TTC549 (cell line): Measurements from ENCODE around the gene SLC9B2.
A peak's percentile ranks its signal among the peaks of the same experiment; 100 is the strongest.

ENCODE experiments used
- FAIRE-seq: peaks from 2 replicates; lab custom pipeline; 2012; peaks lifted over from hg19 to GRCh38; lab: Jason Lieb, UNC

The SLC9B2 gene

DNA sequence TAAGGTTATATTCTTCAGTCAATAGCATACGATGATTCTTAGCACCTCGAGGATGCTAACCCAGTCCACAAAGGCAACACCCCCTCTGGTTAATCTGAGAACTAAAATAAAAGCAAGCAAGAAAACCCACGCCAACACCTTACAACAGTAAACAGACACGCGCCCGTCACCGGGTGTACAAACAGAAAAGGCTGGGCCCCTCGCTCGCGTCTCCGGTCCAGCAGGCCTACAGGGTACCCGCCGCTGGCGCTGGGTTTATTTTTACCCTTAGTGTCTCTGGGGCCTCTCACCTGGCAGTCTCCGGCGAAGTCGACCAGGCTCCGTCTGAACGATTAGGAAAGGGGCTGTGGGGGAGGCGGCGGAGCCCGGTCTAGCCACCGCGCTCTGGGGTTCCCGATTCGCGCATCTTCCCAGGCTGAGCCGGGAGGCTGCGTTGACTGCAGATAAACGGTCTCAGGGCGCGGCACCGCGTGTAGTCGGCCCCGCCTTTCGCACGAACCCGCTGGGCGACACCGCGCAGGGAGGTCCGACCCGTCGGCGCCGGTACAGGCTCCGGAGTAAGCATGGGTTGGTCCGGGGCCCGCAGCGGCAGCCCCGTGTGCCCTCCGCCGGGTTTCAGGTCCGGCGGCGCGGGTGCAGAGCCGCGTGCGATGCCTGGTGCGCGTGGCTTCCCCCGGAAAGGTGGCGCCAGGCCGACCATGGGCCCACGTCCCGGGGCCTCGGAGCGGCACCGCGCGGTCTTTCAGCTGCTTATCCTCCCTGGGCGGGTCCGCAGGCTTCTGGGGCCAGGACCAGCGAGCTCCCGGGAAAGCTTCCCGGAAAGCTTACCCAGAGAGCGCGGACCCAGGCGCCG is 441 bp downstream of the SLC9B2 start:
- FAIRE-seq, result no peak

DNA sequence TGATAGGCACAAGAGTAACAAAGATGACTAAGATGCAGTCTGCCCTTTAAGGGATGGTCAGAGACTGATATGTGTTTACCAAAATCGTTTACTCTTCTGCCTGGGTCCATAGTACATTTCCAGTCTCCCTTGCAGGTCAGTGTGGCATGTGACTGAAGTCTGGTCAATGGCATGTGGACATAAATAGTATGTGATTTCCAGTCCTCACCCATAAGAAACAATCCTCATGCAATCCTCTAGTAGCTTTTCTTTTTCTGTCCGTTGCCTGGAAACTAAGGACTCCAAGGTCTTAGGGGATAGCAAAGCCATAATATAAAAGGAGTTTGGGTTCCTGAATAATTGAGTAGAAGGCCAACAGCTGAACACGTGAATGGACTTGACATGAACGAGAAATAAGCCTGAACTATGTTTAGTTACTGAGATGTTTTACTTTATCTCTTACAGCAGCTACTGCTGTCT is 1.1 kb downstream of the SLC9B2 start:
- FAIRE-seq, result no peak

DNA sequence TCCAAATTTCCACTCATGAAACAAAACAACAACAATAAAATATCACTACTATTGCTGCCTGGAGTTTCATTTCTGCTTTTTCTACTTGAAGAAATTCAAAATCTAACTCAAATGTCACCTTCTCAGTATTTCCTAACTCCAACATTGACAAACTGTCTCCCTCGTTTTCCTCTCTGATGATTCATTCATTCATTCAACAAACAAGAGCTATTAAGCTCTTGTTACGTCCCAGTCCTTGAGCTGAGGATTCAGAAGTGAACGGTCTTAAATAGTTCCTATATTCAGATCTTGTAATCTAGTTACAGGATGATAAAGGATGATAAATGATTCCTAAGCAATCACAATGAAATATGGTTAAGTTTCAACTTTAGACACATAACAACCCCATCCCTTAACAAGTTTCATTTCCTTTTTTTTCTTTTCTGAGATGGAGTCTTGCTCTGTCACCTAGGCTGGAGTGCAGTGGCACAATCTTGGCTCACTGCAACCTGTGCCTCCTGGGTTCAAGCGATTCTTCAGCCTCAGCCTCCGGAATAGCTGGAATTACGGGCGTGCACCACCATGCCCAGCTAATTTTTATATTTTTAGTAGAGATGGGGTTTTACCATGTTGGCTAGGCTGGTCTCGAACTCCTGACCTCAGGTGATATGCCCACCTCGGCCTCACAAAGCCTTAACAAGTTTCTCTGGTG is 1.7 kb downstream of the SLC9B2 start:
- FAIRE-seq, result no peak

DNA sequence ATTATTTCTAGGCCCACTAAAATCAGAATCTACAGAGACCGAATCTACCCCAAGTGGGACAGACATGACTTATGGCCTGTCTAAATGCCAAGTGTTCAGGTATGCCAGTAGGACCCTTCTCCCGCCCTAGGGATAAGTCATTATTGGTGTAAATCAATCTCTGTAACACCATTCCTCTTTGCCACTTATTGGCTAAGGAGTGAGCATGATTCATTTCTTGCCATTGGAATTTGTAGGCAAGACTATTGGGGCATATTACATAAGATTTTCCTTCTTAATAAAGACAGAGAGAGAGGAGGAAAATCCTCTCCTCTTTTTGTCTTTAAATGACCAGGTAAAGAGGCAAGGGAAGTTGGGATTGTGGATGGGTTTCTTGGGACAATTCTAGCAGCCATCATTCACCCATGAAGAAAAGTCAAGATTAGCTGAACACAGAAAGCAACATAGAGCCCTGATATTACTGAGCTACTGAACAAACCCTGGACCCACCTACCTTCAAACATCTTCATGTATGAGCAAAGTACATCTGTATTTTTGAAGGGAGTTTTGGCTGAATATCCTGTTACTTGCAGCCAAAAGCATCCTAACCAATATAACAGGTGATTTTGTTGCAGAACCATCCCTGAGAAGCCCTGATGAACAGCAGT is 2.6 kb downstream of the SLC9B2 start:
- no peak for FAIRE-seq

DNA sequence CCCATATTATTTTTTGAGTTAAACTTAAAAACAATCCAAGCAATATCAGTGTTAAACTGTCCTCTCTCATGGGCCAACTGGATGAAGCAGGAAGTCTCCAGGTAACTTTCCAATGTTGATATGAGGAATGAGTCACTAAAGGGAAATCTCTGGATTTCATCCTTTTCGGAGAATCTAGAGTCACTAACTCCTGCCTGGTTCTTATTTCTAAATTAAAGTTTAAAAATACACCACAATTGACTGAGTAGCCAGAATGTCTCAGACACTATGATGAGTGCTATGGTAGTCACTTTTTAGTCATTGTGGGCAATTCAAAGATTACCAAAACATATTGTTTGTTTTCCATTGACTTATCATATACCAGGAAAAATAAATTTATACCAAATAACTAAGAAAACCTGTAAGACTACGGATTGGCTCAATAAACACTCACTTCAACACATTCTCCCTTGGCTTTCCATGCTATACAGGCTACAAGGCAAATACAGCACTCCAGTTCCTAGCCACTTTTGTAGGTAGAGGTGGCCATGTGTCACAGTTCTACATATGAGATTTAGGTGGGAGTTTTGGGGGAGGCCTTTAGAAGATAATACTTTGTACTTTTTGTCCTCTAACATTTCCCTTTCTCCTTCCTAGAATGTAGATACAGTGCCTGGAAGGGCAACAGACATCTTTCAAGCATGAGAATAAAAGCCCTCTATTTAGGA is 8.6 kb downstream of the SLC9B2 start:
- no peak for FAIRE-seq

DNA sequence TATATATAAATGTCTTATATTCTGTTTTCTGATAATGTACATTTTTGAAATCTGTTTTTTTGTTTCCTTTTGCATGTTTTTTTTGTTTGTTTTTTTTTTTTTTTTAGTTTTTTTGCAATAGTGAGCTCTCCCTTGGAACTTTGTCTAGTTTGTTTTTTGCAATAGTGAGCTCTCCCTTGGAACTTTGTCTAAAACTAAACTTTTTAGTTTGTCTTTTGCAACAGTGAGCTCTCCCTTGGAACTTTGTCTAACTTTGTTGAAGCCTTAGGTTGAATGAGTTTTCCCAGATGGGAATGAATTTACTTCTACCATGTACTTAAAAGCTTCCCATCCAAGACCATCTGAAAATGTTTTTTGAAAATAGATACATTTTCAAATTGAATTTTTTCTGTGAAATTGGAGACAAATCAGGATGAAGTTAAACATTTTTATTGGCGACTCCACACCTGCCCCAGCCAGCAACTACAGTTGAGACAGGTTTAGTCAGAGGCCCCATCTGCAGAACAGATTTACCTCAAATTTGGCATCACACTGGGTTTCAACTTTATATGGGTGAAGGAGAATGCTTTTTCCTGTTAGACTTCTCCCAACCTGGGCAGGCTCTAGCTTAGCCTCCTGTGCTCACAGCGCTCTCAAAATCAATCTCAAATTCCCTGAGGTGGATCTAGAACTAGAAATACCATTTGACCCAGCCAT is 16.0 kb downstream of the SLC9B2 start:
- no peak for FAIRE-seq

DNA sequence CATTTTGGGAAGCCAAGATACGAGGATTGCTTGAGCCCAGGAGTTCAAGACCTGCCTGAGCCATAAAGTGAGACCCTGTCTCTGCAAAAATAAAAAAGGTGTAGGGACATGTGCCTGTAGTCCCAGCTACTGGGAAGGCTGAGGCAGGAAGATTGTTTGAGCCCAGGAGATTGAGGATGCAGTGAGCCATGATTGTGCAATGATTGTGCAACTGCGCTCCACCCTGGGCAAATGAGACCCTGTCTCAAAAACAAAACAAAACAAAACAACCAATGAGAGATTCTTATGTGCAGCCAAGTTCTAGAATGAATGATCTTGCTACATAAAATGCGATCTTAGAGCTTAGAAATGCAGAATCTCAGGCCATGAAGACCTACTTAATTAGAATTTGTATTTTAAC is 22.5 kb downstream of the SLC9B2 start:
- no peak for FAIRE-seq

DNA sequence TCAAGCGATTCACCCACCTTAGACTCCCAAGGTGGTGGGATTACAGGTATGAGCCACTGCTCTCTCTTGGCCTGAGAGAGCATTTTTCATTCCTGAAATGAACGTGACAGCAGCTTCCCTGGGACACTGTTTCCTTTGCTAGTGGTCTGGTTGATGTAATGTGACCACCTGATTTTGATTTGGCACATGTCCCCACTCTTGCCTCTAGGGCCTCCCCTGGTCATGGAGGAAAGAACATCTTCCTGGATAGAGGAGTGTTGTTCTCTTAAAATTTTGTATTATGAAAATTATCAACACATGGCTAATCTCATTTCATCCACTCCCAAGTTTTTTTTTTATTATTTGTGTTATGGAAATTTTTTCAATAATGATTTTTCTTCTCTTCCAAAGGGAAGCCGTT is 23.8 kb downstream of the SLC9B2 start:
- no peak for FAIRE-seq

DNA sequence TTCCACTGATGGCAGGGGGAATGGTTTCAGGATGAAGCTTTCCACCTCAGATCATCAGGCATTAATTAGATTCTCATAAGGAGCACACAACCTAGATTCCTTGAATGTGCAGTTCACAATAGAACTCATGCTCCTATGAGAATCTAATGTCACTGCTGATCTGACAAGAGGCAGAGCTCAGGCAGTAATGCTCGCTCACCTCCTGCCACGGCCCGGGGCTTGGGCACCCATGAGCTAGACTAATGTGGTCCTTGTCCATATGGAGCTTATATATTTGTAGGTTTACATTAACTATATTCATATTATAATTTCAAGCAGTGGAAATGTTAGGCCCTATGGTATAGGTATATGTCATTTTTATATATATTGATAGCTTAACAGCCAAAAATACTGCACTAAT is 24.4 kb downstream of the SLC9B2 start:
- no peak for FAIRE-seq

DNA sequence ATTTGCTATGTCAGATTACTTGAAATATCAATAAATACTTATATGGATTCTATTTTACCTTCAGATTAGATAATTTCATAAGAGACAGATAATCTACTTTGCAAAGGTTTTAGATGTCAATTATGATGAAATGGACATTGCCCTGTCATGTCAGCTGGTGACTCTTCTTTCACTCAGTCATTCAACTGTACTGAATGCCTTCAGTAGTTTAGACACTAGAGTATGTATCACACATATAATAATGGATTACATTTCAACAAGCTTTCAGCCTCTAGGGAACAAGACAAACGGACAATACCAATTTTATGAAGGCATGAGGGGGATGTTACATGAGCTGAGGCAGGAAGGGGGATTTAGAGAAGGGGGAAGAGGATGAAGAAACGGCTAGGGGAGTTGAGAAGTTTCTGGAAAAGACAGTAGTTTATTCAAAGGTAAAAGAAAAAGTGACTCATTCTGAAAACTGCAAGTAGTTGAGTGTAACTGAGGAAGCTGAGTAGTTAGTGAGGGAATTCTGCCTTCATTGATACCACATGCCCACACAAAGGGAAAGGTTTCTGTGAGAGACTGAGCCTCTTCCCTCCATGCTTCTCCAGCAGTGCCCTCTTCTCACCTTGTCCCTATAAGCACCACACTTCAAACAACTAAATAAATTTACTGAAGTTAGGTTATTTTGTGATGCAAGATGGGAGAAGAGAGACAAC is 25.7 kb downstream of the SLC9B2 start:
- no peak for FAIRE-seq

DNA sequence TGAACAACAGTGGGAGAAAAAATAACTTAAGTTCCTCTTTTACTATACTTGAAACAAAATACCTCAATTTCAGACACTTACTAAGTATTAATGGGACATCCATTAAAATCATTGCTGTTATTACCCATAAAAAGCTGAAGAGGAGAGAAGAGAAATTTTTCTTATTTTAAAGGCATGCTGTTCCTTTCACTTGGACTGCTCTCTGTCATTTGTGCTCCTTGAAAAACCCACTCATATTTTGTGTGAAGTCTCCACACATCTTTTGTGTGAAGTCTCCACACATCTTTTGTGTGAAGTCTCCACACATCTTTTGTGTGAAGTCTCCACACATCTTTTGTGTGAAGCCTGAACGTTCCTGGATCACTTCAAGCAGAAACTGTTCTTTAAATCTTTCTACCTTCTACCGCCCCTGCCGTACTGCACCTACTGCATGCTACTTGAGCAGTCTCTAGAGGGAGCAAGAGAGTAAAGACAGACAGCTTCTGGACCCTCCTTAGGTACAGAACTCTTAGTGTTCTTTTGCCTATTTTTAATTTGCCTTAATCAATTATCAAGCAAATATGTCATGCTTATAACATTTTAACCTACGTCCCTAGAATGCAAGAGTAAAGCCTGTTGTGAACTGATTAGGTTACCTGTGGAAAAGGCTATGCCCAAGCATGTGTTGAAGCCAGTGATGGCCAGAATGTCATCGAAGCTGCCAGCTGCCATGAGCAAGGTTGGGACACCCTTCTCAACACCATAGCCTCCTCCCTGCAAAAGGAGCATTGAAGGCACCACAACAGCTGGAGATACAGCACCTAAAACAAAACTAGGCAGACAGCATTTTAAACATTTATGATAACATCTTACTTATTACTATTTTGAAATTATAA is 29.9 kb downstream of the SLC9B2 start:
- FAIRE-seq, result peak; percentile 63

DNA sequence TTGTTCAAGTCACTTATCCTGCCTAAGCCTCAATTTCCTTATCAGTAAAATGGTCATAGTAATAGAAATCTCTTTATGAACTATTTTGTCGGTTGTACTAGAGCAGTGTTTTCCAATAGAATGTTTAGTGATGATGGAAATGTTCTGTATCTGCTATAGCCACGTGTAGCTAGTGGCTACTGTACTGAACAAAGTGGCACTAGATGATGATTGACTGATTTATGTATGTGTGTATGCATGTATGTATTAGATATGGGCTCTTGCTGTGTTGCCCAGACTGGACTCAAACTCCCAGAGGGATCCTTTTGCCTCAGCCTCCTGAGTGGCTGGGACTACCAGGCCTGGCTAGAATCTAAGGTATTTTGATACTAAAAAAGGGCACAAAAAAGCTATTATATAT is 32.4 kb downstream of the SLC9B2 start:
- no peak for FAIRE-seq

DNA sequence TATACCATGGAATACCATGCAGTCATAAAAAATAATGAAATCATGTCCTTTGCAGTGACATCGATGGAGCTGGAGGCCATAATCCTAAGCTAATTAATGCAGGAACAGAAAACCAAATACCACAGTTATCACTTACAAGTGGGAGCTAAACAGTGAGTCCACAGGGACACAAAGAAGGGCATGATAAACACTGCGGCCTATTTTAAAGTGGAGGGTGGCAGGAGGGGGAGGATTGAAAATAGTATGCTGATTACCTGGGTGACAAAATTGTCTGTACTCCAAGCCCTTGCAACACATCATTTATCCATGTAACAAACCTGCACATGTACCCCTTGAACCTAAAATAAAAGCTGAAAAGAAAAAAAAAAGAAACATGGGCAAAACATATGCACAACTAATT is 40.4 kb downstream of the SLC9B2 start:
- FAIRE-seq, result no peak

DNA sequence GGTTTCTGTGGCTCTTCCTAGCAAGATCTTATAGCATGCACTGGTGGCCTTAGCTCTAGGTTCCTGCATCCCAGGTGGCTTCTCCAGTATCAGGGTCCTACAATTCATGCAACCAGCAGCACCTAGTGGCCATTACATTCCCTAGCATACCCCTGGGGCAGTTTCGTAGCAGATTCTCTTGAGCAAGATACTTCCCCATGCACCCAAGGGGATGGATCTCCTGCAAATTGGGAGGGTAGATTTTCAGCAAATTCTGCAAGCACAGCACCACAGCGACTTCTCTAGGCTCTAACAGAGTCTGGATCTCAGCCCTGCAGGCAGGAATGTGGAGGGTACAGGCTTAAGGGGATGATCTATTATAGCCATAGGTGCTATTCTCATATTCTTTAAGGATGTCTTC is 44.0 kb downstream of the SLC9B2 start:
- no peak for FAIRE-seq

DNA sequence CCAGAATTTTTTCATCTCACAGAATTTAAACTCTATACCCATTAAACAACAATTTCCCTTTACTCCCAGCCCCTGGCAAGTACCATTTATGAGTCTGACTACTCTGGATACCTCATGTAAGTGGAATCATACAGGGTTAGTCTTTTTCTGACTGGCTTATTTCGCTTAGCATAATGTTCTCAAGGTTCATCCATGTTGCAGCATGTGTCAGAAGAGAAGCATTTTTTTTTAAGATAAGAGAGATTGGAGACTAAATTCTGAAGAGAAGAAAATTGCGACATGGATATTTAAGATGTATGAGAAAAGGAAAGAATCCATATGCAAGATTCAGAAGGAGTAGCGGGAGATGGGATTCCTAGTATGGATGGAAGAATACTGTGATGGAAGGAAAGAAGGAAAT is 45.8 kb downstream of the SLC9B2 start:
- FAIRE-seq, result no peak

DNA sequence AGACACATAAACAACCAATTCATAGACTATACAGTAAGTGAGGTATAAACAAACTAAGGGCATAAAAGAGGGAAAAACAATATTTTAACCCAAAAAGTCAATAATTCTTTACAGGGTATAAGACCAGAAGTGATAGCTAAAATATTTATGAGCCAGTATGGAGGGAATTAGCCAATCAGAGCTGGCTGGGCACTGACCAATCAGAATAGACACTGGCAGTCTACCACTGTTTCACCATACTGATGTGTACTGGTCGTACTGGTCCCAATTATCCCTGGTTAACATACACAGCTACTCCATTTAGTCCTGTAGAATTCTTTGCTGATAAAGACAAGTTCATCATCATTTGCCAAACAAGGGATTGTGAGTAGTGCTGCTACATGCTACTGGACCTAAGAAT is 47.3 kb downstream of the SLC9B2 start:
- FAIRE-seq, result no peak

DNA sequence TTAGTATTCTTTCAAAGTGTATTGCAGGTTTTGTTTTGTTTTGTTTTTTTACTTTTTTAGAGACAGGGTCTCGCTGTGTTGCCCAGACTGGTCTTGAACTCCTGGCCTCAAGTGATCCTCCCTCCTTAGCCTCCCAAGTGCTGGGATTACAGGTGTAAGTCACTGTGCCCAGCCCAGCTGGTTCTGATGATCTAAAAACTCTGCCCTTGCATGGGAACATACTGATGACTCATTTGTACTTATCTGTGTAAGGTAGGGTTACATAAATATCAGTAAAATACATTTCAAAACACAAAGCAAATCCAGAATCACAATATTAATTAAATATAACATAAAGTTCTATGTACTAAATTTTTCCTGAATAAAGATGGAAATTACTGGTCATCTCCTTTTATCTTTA is 49.7 kb downstream of the SLC9B2 start:
- no peak for FAIRE-seq

DNA sequence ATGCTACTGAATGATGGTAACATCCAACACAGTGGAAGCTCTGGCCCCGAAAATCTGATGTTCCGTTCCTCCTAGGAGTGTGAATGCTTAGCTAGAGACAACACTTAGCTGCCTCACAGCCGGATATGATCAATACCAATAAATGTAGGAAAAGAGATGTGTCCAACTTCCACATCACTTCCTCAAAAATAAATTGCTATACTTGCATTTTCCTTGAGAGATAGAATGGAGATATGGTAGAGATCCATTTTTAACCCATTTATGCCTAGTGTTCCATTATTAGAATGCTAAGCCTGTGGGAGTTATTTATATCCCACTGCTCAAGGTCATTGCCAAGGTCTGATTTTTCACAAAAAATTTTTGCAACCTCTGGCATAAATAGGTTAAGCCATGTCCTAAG is 51.6 kb downstream of the SLC9B2 start:
- FAIRE-seq, result no peak

DNA sequence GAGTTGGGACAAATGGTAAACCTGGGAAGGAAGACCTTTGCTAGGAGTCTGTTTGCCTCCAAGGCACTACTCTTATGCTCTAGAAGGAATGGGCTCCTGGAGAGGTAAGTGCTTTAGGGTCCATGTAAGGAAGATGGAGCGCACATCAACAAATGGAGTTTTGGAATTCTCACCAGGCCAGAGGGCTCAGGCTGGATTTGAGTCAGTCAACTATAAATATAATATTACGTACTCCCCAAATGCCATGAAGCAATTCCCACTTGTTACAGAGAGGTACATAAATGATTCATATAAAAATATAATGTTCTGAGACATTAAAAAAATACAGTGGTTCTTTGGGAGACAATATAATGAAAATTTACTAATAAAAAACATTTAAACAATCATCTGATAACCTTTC is 55.4 kb downstream of the SLC9B2 start:
- FAIRE-seq, result no peak
